ENCODE measurements around the gene RNF113B. TPM values are rescaled to one million over a fixed set of nuclear protein-coding genes. Genes with fewer than 3 reads are reported as not detected.

The RNF113B gene
- total and polyA plus RNA-seq, 2 donors (not counting 1 experiment from before 2014, with no cell fraction given) = not detected

- H3K27ac ChIP-seq (ENCODE audit: low read length in 2 of 2) = no peak overlapping the region
- H3K4me1 Mint-ChIP-seq = no peaks in the 10 kb centered on the region
- H2AFZ ChIP-seq (ENCODE audit: insufficient read depth, low read depth, low read length, poor library complexity, severe bottlenecking) = no peak overlapping the region
- peaks cover 7% of the 10 kb centered on the region for H3K27me3 Mint-ChIP-seq
- no peaks in the 10 kb centered on the region for H4K20me1 ChIP-seq (ENCODE audit: control insufficient read depth, insufficient read depth, low read length, poor library complexity, severe bottlenecking)
- no peaks in the 10 kb centered on the region for H3K36me3 ChIP-seq (replicated peaks in 1 of 2; ENCODE audit: control extremely low read depth in 1 of 2, control insufficient read depth in 1 of 2, extremely low read depth in 1 of 2, insufficient read depth in 2 of 2, low read length in 1 of 2)
- ChIA-PET POLR2A (no interaction called here), CTCF (no interaction called here)
- no peak overlapping the region for H3K4me3 Mint-ChIP-seq
- H3K9ac ChIP-seq (ENCODE audit: low read length) = no peak overlapping the region
- no peak overlapping the region for H3K27ac Mint-ChIP-seq
- H3K79me2 ChIP-seq (ENCODE audit: control insufficient read depth, insufficient read depth, low read length) = no peaks in the 10 kb centered on the region
- no peaks in the 10 kb centered on the region for H3K4me1 ChIP-seq (ENCODE audit: control insufficient read depth in 2 of 2, insufficient read depth in 2 of 2, low read length in 2 of 2)
- no peak overlapping the region for H3K4me2 ChIP-seq (replicated peaks; ENCODE audit: low read depth, low read length, poor library complexity, severe bottlenecking)
- 93% methylated on average over 12 of the region's 12 CpGs for WGBS (ENCODE audit: insufficient coverage)
- H3K9me3 ChIP-seq (ENCODE audit: control extremely low read depth in 1 of 3, control insufficient read depth in 2 of 3, insufficient read depth in 1 of 3, low read length in 2 of 3) = no peaks in the 10 kb centered on the region
- no peak overlapping the region for H3K4me3 ChIP-seq (ENCODE audit: control extremely low read depth in 1 of 5, extremely low read depth in 1 of 5, insufficient read depth in 1 of 5, low read depth in 2 of 5, low read length in 4 of 5)
- intact Hi-C loops (cut with micrococcal nuclease) = no loop called here
- TF ChIP-seq EZH2 (IDR thresholded peaks at IDR 0.05; ENCODE audit: borderline replicate concordance, insufficient read depth, low read depth, low read length, poor library complexity, severe bottlenecking) (no peak), CTCF (IDR thresholded peaks at IDR 0.05) (no peak)
- H3K9me3 Mint-ChIP-seq (ENCODE audit: insufficient read depth) = no peaks in the 10 kb centered on the region
- no peaks in the 10 kb centered on the region for H3K27me3 ChIP-seq (replicated peaks in 1 of 4; ENCODE audit: control extremely low read depth in 1 of 4, control insufficient read depth in 3 of 4, insufficient read depth in 4 of 4, low read length in 3 of 4)
- ATAC-seq (ENCODE audit: low read depth) (no peak), DNase-seq (no peak)
Measured at GRCh38 chr13:98217597-98217996, 40.5 kb upstream of the RNF113B start.

GRCh38 chr13:98216711-98217285 is 39.7 kb upstream of the RNF113B start:
- Histone ChIP-seq H2AFZ (ENCODE audit: insufficient read depth, low read depth, low read length, poor library complexity, severe bottlenecking) (no peak overlapping the region), H4K20me1 (ENCODE audit: control insufficient read depth, insufficient read depth, low read length, poor library complexity, severe bottlenecking) (no peaks in the 10 kb centered on the region), H3K27ac (ENCODE audit: low read length in 2 of 2) (no peak overlapping the region), H3K4me3 (ENCODE audit: control extremely low read depth in 1 of 5, extremely low read depth in 1 of 5, insufficient read depth in 1 of 5, low read depth in 2 of 5, low read length in 4 of 5) (no peak overlapping the region), H3K9me3 (ENCODE audit: control extremely low read depth in 1 of 3, control insufficient read depth in 2 of 3, insufficient read depth in 1 of 3, low read length in 2 of 3) (no peaks in the 10 kb centered on the region), H3K4me2 (replicated peaks; ENCODE audit: low read depth, low read length, poor library complexity, severe bottlenecking) (no peak overlapping the region), H3K79me2 (ENCODE audit: control insufficient read depth, insufficient read depth, low read length) (no peaks in the 10 kb centered on the region), H3K9ac (ENCODE audit: low read length) (no peak overlapping the region), H3K36me3 (replicated peaks in 1 of 2; ENCODE audit: control extremely low read depth in 1 of 2, control insufficient read depth in 1 of 2, extremely low read depth in 1 of 2, insufficient read depth in 2 of 2, low read length in 1 of 2) (no peaks in the 10 kb centered on the region), H3K4me1 (ENCODE audit: control insufficient read depth in 2 of 2, insufficient read depth in 2 of 2, low read length in 2 of 2) (no peaks in the 10 kb centered on the region), H3K27me3 (replicated peaks in 1 of 4; ENCODE audit: control extremely low read depth in 1 of 4, control insufficient read depth in 3 of 4, insufficient read depth in 4 of 4, low read length in 3 of 4) (no peaks in the 10 kb centered on the region)
- H3K4me1 Mint-ChIP-seq = no peaks in the 10 kb centered on the region
- 54% methylated on average over 3 of the region's 7 CpGs for WGBS (ENCODE audit: insufficient coverage)
- intact Hi-C loops (cut with micrococcal nuclease) = no loop called here
- H3K27me3 Mint-ChIP-seq = peaks cover 7% of the 10 kb centered on the region
- H3K9me3 Mint-ChIP-seq (ENCODE audit: insufficient read depth) = no peaks in the 10 kb centered on the region
- CTCF ChIA-PET = no interaction called here
- no peak overlapping the region for H3K27ac Mint-ChIP-seq
- POLR2A ChIA-PET = no interaction called here
- DNase-seq (no peak), ATAC-seq (ENCODE audit: low read depth) (no peak)
- no peak overlapping the region for H3K4me3 Mint-ChIP-seq
- no peak for TF ChIP-seq CTCF (IDR thresholded peaks at IDR 0.05)
- no peak for TF ChIP-seq EZH2 (IDR thresholded peaks at IDR 0.05; ENCODE audit: borderline replicate concordance, insufficient read depth, low read depth, low read length, poor library complexity, severe bottlenecking)

All from B cell (primary cell).